ENCODE measurements around the gene DSP. TPM values are rescaled to one million over a fixed set of nuclear protein-coding genes. Genes with fewer than 3 reads are reported as not detected.

The DSP gene
- total and polyA plus RNA-seq, 2 of the 13 experiments (the other 11 are each of a cell fraction or from before 2014, with no cell fraction given): 89.8 to 117 TPM

DNA sequence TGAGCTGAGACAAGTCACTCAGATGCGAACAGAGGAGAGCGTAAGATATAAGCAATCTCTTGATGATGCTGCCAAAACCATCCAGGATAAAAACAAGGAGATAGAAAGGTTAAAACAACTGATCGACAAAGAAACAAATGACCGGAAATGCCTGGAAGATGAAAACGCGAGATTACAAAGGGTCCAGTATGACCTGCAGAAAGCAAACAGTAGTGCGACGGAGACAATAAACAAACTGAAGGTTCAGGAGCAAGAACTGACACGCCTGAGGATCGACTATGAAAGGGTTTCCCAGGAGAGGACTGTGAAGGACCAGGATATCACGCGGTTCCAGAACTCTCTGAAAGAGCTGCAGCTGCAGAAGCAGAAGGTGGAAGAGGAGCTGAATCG is 39.1 kb downstream of the DSP start (continued):
- no peak for TF ChIP-seq GABPA (IDR thresholded peaks at IDR 0.05; ENCODE audit: low read depth, low read length)
- peak; percentile 50; the same call in 1 of the 2 replicates for TF ChIP-seq GABPA (CRISPR knock-in tag; IDR thresholded peaks at IDR 0.05; ENCODE audit: low read depth)
- TF ChIP-seq, protein P1, sequence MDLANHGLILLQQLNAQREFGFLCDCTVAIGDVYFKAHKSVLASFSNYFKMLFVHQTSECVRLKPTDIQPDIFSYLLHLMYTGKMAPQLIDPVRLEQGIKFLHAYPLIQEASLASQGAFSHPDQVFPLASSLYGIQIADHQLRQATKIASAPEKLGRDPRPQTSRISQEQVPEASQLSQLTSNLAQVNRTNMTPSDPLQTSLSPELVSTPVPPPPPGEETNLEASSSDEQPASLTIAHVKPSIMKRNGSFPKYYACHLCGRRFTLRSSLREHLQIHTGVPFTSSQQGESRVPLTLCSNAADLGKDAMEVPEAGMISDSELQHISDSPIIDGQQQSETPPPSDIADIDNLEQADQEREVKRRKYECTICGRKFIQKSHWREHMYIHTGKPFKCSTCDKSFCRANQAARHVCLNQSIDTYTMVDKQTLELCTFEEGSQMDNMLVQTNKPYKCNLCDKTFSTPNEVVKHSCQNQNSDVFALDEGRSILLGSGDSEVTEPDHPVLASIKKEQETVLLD (CRISPR knock-in tag; IDR thresholded peaks at IDR 0.05; ENCODE audit: low read depth): no peak
- no peak for TF ChIP-seq DMTF1 (CRISPR knock-in tag; IDR thresholded peaks at IDR 0.05)
- TF ChIP-seq ZKSCAN8 (CRISPR knock-in tag; IDR thresholded peaks at IDR 0.05; ENCODE audit: borderline replicate concordance): 0 out of 2 replicates have a peak, but pooled peaks have one; percentile 44
- no peak for TF ChIP-seq ZNF34 (CRISPR knock-in tag; IDR thresholded peaks at IDR 0.05; ENCODE audit: borderline replicate concordance)
- peak; percentile 69; the same call in 1 of the 2 replicates for TF ChIP-seq GATAD2A (CRISPR knock-in tag; IDR thresholded peaks at IDR 0.05)
- TF ChIP-seq TCF12 (IDR thresholded peaks at IDR 0.05): no peak
- no peak for TF ChIP-seq TCF12 (CRISPR knock-in tag; IDR thresholded peaks at IDR 0.05)
- peak; percentile 50 for TF ChIP-seq SALL1 (CRISPR knock-in tag; IDR thresholded peaks at IDR 0.05)
- TF ChIP-seq RCOR2 (CRISPR knock-in tag; IDR thresholded peaks at IDR 0.05): no peak
- TF ChIP-seq IRF2 (CRISPR knock-in tag; IDR thresholded peaks at IDR 0.05): 0 out of 2 replicates have a peak, but pooled peaks have one; percentile 32
- 0 out of 2 replicates have a peak, but pooled peaks have one; percentile 12 for TF ChIP-seq ZNF280D (CRISPR knock-in tag; IDR thresholded peaks at IDR 0.05)
- peak; percentile 86 for TF ChIP-seq SOX5 (CRISPR knock-in tag; IDR thresholded peaks at IDR 0.05; ENCODE audit: borderline replicate concordance)
- TF ChIP-seq POLR2AphosphoS2 (IDR thresholded peaks at IDR 0.05; ENCODE audit: low read depth, low read length): no peak
- TF ChIP-seq, protein P2, sequence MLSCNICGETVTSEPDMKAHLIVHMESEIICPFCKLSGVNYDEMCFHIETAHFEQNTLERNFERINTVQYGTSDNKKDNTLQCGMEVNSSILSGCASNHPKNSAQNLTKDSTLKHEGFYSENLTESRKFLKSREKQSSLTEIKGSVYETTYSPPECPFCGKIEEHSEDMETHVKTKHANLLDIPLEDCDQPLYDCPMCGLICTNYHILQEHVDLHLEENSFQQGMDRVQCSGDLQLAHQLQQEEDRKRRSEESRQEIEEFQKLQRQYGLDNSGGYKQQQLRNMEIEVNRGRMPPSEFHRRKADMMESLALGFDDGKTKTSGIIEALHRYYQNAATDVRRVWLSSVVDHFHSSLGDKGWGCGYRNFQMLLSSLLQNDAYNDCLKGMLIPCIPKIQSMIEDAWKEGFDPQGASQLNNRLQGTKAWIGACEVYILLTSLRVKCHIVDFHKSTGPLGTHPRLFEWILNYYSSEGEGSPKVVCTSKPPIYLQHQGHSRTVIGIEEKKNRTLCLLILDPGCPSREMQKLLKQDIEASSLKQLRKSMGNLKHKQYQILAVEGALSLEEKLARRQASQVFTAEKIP (CRISPR knock-in tag; IDR thresholded peaks at IDR 0.05; ENCODE audit: borderline replicate concordance): no peak
- 0 out of 2 replicates have a peak, but pooled peaks have one; percentile 7 for TF ChIP-seq REPIN1 (CRISPR knock-in tag; IDR thresholded peaks at IDR 0.05; ENCODE audit: borderline replicate concordance, low read depth)
- TF ChIP-seq NRL (CRISPR knock-in tag; IDR thresholded peaks at IDR 0.05; ENCODE audit: borderline replicate concordance): no peak
- peak; percentile 53; the same call in 1 of the 2 replicates for TF ChIP-seq RXRB (CRISPR knock-in tag; IDR thresholded peaks at IDR 0.05; ENCODE audit: borderline replicate concordance)
- no peak for TF ChIP-seq ONECUT2 (CRISPR knock-in tag; IDR thresholded peaks at IDR 0.05)
